Suprapubic skin (tissue), 4 donors: Measurements from ENCODE around the gene TTYH1.

Experiments used
- EP300 ChIP-seq: sonication (generic); formaldehyde crosslinking; IDR thresholded peaks from one replicate; pipeline ENCODE4 v1.6.1; 2017; ENCODE audit warnings: antibody characterized with exemption
- POLR2A ChIP-seq, 2 donors: fragments of 450-650 bp; IDR thresholded peaks; one replicate each; pipeline ENCODE4 v1.6.1; 2017; ENCODE audit warnings: antibody characterized with exemption in 2 of 2, mild to moderate bottlenecking in 2 of 2, moderate library complexity in 2 of 2
- POLR2AphosphoS5 ChIP-seq, 3 donors: sonication (generic); formaldehyde crosslinking; IDR thresholded peaks; one replicate each; pipeline ENCODE4 v1.6.1; 2017; ENCODE audit warnings: antibody characterized with exemption in 3 of 3
- TF ChIP-seq, protein P1 (sequence below), 2 donors: fragments of 200-600 bp in 1 of 2; fragments of 450-650 bp in 1 of 2; sonication (generic) in 1 of 2; IDR thresholded peaks; one replicate each; pipeline ENCODE4 v1.5.1; 2016 to 2019; ENCODE audit warnings: antibody characterized with exemption in 2 of 2, mild to moderate bottlenecking in 1 of 2, moderate library complexity in 1 of 2

DNA sequence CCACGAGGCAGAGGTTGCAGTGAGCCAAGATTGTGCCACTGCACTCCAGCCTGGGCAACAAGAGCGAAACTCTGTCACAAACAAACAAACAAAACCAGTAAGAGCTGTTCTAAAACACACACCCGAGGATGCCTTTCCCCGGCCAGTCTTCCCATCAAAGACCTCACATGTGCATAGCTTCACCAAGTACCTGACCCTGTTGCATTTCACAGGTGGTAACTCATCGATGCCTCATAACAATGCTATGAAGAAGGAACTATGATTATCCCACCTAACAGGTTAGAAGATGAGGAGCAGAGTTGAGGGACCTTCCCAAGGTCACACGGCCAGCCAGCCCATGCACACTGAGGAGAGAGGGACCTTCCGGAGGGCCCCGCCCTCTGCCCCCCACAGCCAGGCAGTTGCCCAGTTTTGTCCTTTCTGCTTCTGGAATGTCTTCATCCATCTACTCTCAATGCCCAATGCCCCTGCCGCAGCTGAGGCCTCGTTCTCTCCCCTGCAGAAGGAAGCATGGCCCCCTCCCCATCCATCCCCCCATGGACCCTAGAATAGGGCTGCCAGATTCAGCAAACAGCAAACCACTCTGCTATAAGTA, 17.0 kb downstream of the TTYH1 start:
- TF ChIP-seq, protein P1, sequence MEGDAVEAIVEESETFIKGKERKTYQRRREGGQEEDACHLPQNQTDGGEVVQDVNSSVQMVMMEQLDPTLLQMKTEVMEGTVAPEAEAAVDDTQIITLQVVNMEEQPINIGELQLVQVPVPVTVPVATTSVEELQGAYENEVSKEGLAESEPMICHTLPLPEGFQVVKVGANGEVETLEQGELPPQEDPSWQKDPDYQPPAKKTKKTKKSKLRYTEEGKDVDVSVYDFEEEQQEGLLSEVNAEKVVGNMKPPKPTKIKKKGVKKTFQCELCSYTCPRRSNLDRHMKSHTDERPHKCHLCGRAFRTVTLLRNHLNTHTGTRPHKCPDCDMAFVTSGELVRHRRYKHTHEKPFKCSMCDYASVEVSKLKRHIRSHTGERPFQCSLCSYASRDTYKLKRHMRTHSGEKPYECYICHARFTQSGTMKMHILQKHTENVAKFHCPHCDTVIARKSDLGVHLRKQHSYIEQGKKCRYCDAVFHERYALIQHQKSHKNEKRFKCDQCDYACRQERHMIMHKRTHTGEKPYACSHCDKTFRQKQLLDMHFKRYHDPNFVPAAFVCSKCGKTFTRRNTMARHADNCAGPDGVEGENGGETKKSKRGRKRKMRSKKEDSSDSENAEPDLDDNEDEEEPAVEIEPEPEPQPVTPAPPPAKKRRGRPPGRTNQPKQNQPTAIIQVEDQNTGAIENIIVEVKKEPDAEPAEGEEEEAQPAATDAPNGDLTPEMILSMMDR (IDR thresholded peaks at IDR 0.05) = no peak
- TF ChIP-seq EP300 = no peak
- no peak for TF ChIP-seq POLR2A (IDR thresholded peaks at IDR 0.05)
- no peak for TF ChIP-seq POLR2AphosphoS5 (IDR thresholded peaks at IDR 0.05)
